IMR-90 (cell line): ENCODE results near the gene ANKRD13A. TPM values are rescaled to one million over a fixed set of nuclear protein-coding genes. Genes with fewer than 3 reads are reported as not detected.

Experiments used
- ATAC-seq: fragments of 200-7000 bp; cut with Tn5 transposase; 2 replicates; pipeline ENCODE4 v1.9.1; 2020; ENCODE audit warnings: low read depth, mild to moderate bottlenecking, moderate library complexity
- BruUV-seq: library from RNA; stranded (reverse); fragments of 400-500 nt; replicated peaks from 2 replicates; lab custom pipeline; 2021; lab: Mats Ljungman, UMichigan
- CTCF ChIA-PET: fragments of 300-600 bp; formaldehyde crosslinking; extraction: SDS; loops from one replicate; lab custom pipeline; 2021; ENCODE audit warnings: antibody characterized with exemption; lab: Yijun Ruan, JAX
- POLR2A ChIA-PET: fragments of 300-600 bp; sonication (Branson Sonifier 250); formaldehyde crosslinking; loops from one replicate; lab custom pipeline; 2022; ENCODE audit warnings: antibody characterized with exemption; ENCODE audit not compliant: unreplicated experiment; lab: Charles Lee
- DNase-seq: peaks from one replicate; pipeline ENCODE4 v3.0.0; 2013
- H2AFZ ChIP-seq: replicated peaks from 2 replicates; pipeline ENCODE3; 2013; ENCODE audit warnings: low read length, mild to moderate bottlenecking; ENCODE audit not compliant: poor library complexity
- H2AK5ac ChIP-seq: 2 replicates; pipeline ENCODE4 v1.6.1; 2013; ENCODE audit warnings: low read depth, low read length, inconsistent platforms
- H2AK9ac ChIP-seq: replicated peaks from 2 replicates; pipeline ENCODE3; 2013; ENCODE audit warnings: mild to moderate bottlenecking, low read depth, low read length, moderate library complexity; ENCODE audit not compliant: poor library complexity
- H2BK120ac ChIP-seq: 2 replicates; pipeline ENCODE4 v1.6.1; 2013; ENCODE audit warnings: low read depth, low read length, inconsistent platforms
- H2BK15ac ChIP-seq: 3 replicates; pipeline ENCODE4 v1.6.1; 2013; ENCODE audit warnings: low read depth, low read length, inconsistent platforms
- H2BK20ac ChIP-seq: 2 replicates; pipeline ENCODE4 v1.6.1; 2013; ENCODE audit warnings: low read depth, mild to moderate bottlenecking, inconsistent platforms, low read length, moderate library complexity
- H2BK5ac ChIP-seq: 2 replicates; pipeline ENCODE4 v1.6.1; 2013; ENCODE audit warnings: mild to moderate bottlenecking, low read depth, low read length, inconsistent platforms; ENCODE audit not compliant: poor library complexity, severe bottlenecking
- H3K14ac ChIP-seq: replicated peaks from 2 replicates; pipeline ENCODE4 v1.6.1; 2013; ENCODE audit warnings: low read depth, low read length, inconsistent platforms
- H3K18ac ChIP-seq: 2 replicates; pipeline ENCODE4 v1.6.1; 2013; ENCODE audit warnings: low read depth, low read length, control low read depth
- H3K23ac ChIP-seq: 2 replicates; pipeline ENCODE4 v1.6.1; 2013; ENCODE audit warnings: low read depth, low read length, inconsistent platforms
- H3K27ac ChIP-seq: 2 replicates; pipeline ENCODE4 v1.5.1; 2013; ENCODE audit warnings: mild to moderate bottlenecking, control low read depth, low read length; ENCODE audit not compliant: insufficient read depth
- H3K27me3 ChIP-seq: 2 replicates; pipeline ENCODE4 v1.6.1; 2013; ENCODE audit warnings: low read length; ENCODE audit not compliant: control insufficient read depth, insufficient read depth
- H3K36me3 ChIP-seq: 2 replicates; pipeline ENCODE4 v1.6.1; 2013; ENCODE audit warnings: low read length, mixed read lengths; ENCODE audit not compliant: control insufficient read depth, insufficient read depth
- H3K4ac ChIP-seq: 2 replicates; pipeline ENCODE4 v1.6.1; 2013; ENCODE audit warnings: low read depth, low read length, inconsistent platforms
- H3K4me1 ChIP-seq: 2 replicates; pipeline ENCODE4 v1.6.1; 2013; ENCODE audit warnings: low read length, mixed read lengths; ENCODE audit not compliant: control insufficient read depth, insufficient read depth
- H3K4me2 ChIP-seq: 2 replicates; pipeline ENCODE4 v1.6.1; 2013; ENCODE audit warnings: low read depth, mild to moderate bottlenecking, control low read depth, low read length, moderate library complexity
- H3K4me3 ChIP-seq: 2 replicates; pipeline ENCODE4 v1.5.1; 2013; ENCODE audit warnings: low read depth, mild to moderate bottlenecking, control low read depth, low read length, moderate library complexity; ENCODE audit not compliant: insufficient read depth
- H3K56ac ChIP-seq: 2 replicates; pipeline ENCODE4 v1.6.1; 2013; ENCODE audit warnings: low read length, inconsistent platforms; ENCODE audit not compliant: insufficient read depth; ENCODE audit errors: extremely low read depth
- H3K79me1 ChIP-seq, 2 experiments: 2 replicates each; pipeline ENCODE4 v1.6.1; 2013; ENCODE audit warnings: low read length in 2 of 2, inconsistent platforms in 1 of 2, low read depth in 1 of 2
- H3K9ac ChIP-seq: 2 replicates; pipeline ENCODE4 v1.6.1; 2013; ENCODE audit warnings: low read depth, low read length, control low read depth
- H3K9me1 ChIP-seq: 2 replicates; pipeline ENCODE4 v1.6.1; 2013; ENCODE audit warnings: low read length, inconsistent platforms; ENCODE audit not compliant: insufficient read depth
- H3K9me3 ChIP-seq: 2 replicates; pipeline ENCODE4 v1.6.1; 2013; ENCODE audit warnings: low read length; ENCODE audit not compliant: control insufficient read depth, insufficient read depth
- H4K20me1 ChIP-seq: 2 replicates; pipeline ENCODE4 v1.6.1; 2013; ENCODE audit warnings: low read length, inconsistent platforms; ENCODE audit not compliant: insufficient read depth
- H4K5ac ChIP-seq: 2 replicates; pipeline ENCODE4 v1.6.1; 2013; ENCODE audit warnings: mild to moderate bottlenecking, low read depth, low read length, control low read depth
- H4K8ac ChIP-seq, 2 experiments: 2 replicates each; pipeline ENCODE4 v1.6.1; 2013; ENCODE audit warnings: low read depth in 2 of 2, low read length in 2 of 2, control low read depth in 1 of 2, inconsistent platforms in 1 of 2
- H4K91ac ChIP-seq: 2 replicates; pipeline ENCODE4 v1.6.1; 2013; ENCODE audit warnings: low read depth, low read length, inconsistent platforms; ENCODE audit not compliant: insufficient read depth
- BHLHE40 ChIP-seq: fragments of 150-350 bp; IDR thresholded peaks from 2 replicates; pipeline ENCODE4 v1.6.1; 2016; ENCODE audit warnings: mild to moderate bottlenecking, low read depth, low read length
- CEBPB ChIP-seq: IDR thresholded peaks from 2 replicates; pipeline ENCODE4 v1.6.1; 2012; ENCODE audit warnings: low read depth, low read length, improper control_type of control experiment
- CHD1 ChIP-seq: IDR thresholded peaks from 2 replicates; pipeline ENCODE4 v1.6.1; 2012; ENCODE audit warnings: low read depth, low read length, improper control_type of control experiment
- CTCF ChIP-seq: conservative IDR thresholded peaks from 2 replicates; pipeline ENCODE4 v1.5.1; 2012; ENCODE audit warnings: mild to moderate bottlenecking, low read depth, low read length, improper control_type of control experiment
- FOS ChIP-seq: fragments of 150-350 bp; IDR thresholded peaks from 2 replicates; pipeline ENCODE4 v1.6.1; 2016; ENCODE audit warnings: low read depth, low read length
- MAFK ChIP-seq: IDR thresholded peaks from 2 replicates; pipeline ENCODE4 v1.6.1; 2012; ENCODE audit warnings: low read depth, low read length, improper control_type of control experiment
- MAZ ChIP-seq: IDR thresholded peaks from 2 replicates; pipeline ENCODE4 v1.6.1; 2012; ENCODE audit warnings: low read depth, mild to moderate bottlenecking, low read length, improper control_type of control experiment, moderate library complexity, borderline replicate concordance
- MXI1 ChIP-seq: IDR thresholded peaks from 2 replicates; pipeline ENCODE4 v1.6.1; 2012; ENCODE audit warnings: low read depth, mild to moderate bottlenecking, low read length, moderate library complexity, borderline replicate concordance
- NFE2L2 ChIP-seq: fragments of 150-350 bp; IDR thresholded peaks from 2 replicates; pipeline ENCODE4 v1.6.1; 2016; ENCODE audit warnings: low read depth, mild to moderate bottlenecking, low read length
- POLR2A ChIP-seq: IDR thresholded peaks from 2 replicates; pipeline ENCODE4 v1.6.1; 2012; ENCODE audit warnings: mild to moderate bottlenecking, low read depth, low read length
- RAD21 ChIP-seq: IDR thresholded peaks from 2 replicates; pipeline ENCODE4 v1.6.1; 2012; ENCODE audit warnings: low read length, improper control_type of control experiment
- RCOR1 ChIP-seq: IDR thresholded peaks from 2 replicates; pipeline ENCODE4 v1.6.1; 2012; ENCODE audit warnings: mild to moderate bottlenecking, low read length, improper control_type of control experiment; ENCODE audit not compliant: insufficient replicate concordance
- RFX5 ChIP-seq: IDR thresholded peaks from 2 replicates; pipeline ENCODE4 v1.8.0; 2012; ENCODE audit warnings: low read depth, mild to moderate bottlenecking, low read length, moderate library complexity
- SMC3 ChIP-seq: fragments of 150-350 bp; IDR thresholded peaks from 2 replicates; pipeline ENCODE4 v1.6.1; 2016; ENCODE audit warnings: low read depth, mild to moderate bottlenecking, antibody characterized with exemption, low read length, moderate library complexity
- USF2 ChIP-seq: fragments of 150-350 bp; IDR thresholded peaks from 2 replicates; pipeline ENCODE4 v1.6.1; 2017; ENCODE audit warnings: mild to moderate bottlenecking, antibody characterized with exemption, low read length, low read depth
- WGBS, 2 experiments: methylation state at CpG; one replicate each; pipeline versions ENCODE4 v1.1.5 to v1.1.7; 2013; ENCODE audit warnings: missing lambda C conversion rate in 2 of 2; ENCODE audit not compliant: insufficient read length in 1 of 2; ENCODE audit errors: extremely low coverage in 2 of 2; 5-methylcytosine and 5-hydroxymethylcytosine counted together
- dilution Hi-C: fragments of 300-500 bp; cut with HindIII; formaldehyde crosslinking; loops from one replicate; pipeline ENCODE4 v1.14.3; 2018; ENCODE audit warnings: low sequenced_read_pairs; ENCODE audit not compliant: unreplicated experiment
- in situ Hi-C: fragments of 300-500 bp; cut with MboI; formaldehyde crosslinking; loops from 3 replicates; pipeline ENCODE4 v1.14.3; 2019; ENCODE audit warnings: low sequenced_read_pairs, inconsistent platforms, mixed read lengths
- intact Hi-C: fragments of 100-400 bp; cut with micrococcal nuclease; formaldehyde crosslinking; loops from 2 replicates; pipeline ENCODE4 v1.10.0; 2022
- polyA plus RNA-seq, 3 experiments: library from polyadenylated mRNA; depleted of rRNA; stranded (reverse); fragments of >200 nt; gene quantifications; 2 replicates each; pipeline ENCODE4 v1.2.3, GENCODE V29; 2012; ENCODE audit warnings: low replicate concordance in 1 of 3
- total RNA-seq: library from RNA; depleted of rRNA; stranded (reverse); fragments of >200 nt; gene quantifications from 2 replicates; pipeline ENCODE4 v1.2.3, GENCODE V29; 2012

The ANKRD13A gene
- total and polyA plus RNA-seq, 2 of the 4 experiments (the other 2 are of a cell fraction): 299 to 449 TPM

GRCh38 chr12:110079477-110080400 is 80.5 kb downstream of the ANKRD13A start (continued):
- TF ChIP-seq MAZ: no peak
- TF ChIP-seq RFX5: no peak

GRCh38 chr12:110080410-110080809 is 81.2 kb downstream of the ANKRD13A start:
- Histone ChIP-seq H3K14ac (no peak overlapping the region), H3K18ac (no peak overlapping the region), H3K79me1 (no peaks in the 10 kb centered on the region), H2BK5ac (no peak overlapping the region), H3K36me3 (no peaks in the 10 kb centered on the region), H3K56ac (no peak overlapping the region), H3K4ac (no peak overlapping the region), H4K5ac (no peak overlapping the region), H2BK20ac (no peak overlapping the region), H3K27me3 (no peaks in the 10 kb centered on the region), H2BK15ac (no peak overlapping the region), H2AK5ac (no peak overlapping the region), H3K4me3 (no peak overlapping the region), H4K91ac (no peak overlapping the region), H3K9me3 (no peaks in the 10 kb centered on the region), H2AK9ac (no peak overlapping the region), H2BK120ac (no peak overlapping the region), H3K23ac (no peak overlapping the region), H3K4me2 (no peak overlapping the region), H3K27ac (no peak overlapping the region), H2AFZ (no peak overlapping the region), H4K8ac (no peak overlapping the region), H4K20me1 (no peaks in the 10 kb centered on the region), H3K4me1 (no peaks in the 10 kb centered on the region), H3K9ac (no peak overlapping the region), H3K9me1 (peaks cover 4% of the 10 kb centered on the region; the same call in 1 of the 2 replicates)
- ATAC-seq (no peak), DNase-seq (no peak)
- intact Hi-C loops: no loop called here
- no TSS peak for BruUV-seq
- in situ Hi-C loops: no loop called here
- CTCF ChIA-PET: no interaction called here
- dilution Hi-C loops: no loop called here
- WGBS, 2 experiments: 83% methylated on average over 1 of the region's 7 CpGs; no CpG with 5 or more reads in 1 of the 2 experiments
- POLR2A ChIA-PET: no interaction called here
- TF ChIP-seq MAZ: no peak
- TF ChIP-seq CHD1: no peak
- no peak for TF ChIP-seq MAFK
- TF ChIP-seq NFE2L2: no peak
- no peak for TF ChIP-seq USF2
- no peak for TF ChIP-seq RFX5
- TF ChIP-seq RCOR1: no peak
- no peak for TF ChIP-seq FOS
- no peak for TF ChIP-seq SMC3
- TF ChIP-seq MXI1: no peak
- TF ChIP-seq BHLHE40: no peak
- no peak for TF ChIP-seq CTCF
- TF ChIP-seq CEBPB: no peak
- no peak for TF ChIP-seq RAD21
- TF ChIP-seq POLR2A: no peak
